HEK293 (cell line): ENCODE data around the gene BCR.

Source experiments
- CTCF ChIA-PET: fragments of 350-600 bp; formaldehyde crosslinking; extraction: SDS; loops from one replicate; lab custom pipeline; 2021; ENCODE audit warnings: antibody characterized with exemption; lab: Yijun Ruan, JAX
- POLR2A ChIA-PET: fragments of 300-600 bp; formaldehyde crosslinking; extraction: SDS; loops from one replicate; lab custom pipeline; 2020; ENCODE audit warnings: antibody characterized with exemption, inconsistent platforms; lab: Yijun Ruan, JAX
- H3K27ac ChIP-seq: fragments of 200-500 bp; sonication (Bioruptor generic); 2 replicates; pipeline ENCODE4 v1.5.1; 2014; ENCODE audit warnings: low read depth, low read length, control low read depth, inconsistent platforms; ENCODE audit errors: extremely low read depth
- H3K36me3 ChIP-seq, 2 experiments: fragments of 200-500 bp in 1 of 2; sonication (Bioruptor generic) in 1 of 2; 1 replicate in 1 of 2; 2 replicates in 1 of 2; pipeline ENCODE4 v1.5.1; 2014 to 2017; ENCODE audit warnings: inconsistent platforms in 2 of 2, low read length in 2 of 2; ENCODE audit not compliant: control insufficient read depth in 2 of 2, insufficient read depth in 1 of 2
- H3K4me1 ChIP-seq: fragments of 200-500 bp; sonication (Bioruptor generic); 2 replicates; pipeline ENCODE4 v1.5.1; 2014; ENCODE audit warnings: mild to moderate bottlenecking, low read length, inconsistent platforms; ENCODE audit not compliant: control insufficient read depth, insufficient read depth
- H3K4me3 ChIP-seq: 2 replicates; pipeline ENCODE4 v1.5.1; 2011; ENCODE audit warnings: low read depth, mild to moderate bottlenecking, control low read depth, low read length, moderate library complexity
- H3K9me3 ChIP-seq: fragments of 200-500 bp; sonication (Bioruptor generic); 2 replicates; pipeline ENCODE4 v1.5.1; 2014; ENCODE audit warnings: low read depth, low read length, inconsistent platforms; ENCODE audit not compliant: control insufficient read depth, insufficient read depth
- EGR2 ChIP-seq: fragments of 450-650 bp; formaldehyde crosslinking; IDR thresholded peaks from 2 replicates; pipeline ENCODE4 v1.5.1; 2016; ENCODE audit warnings: low read depth, missing biosample characterization, missing genetic modification characterization
- MYNN ChIP-seq: fragments of 450-650 bp; formaldehyde crosslinking; IDR thresholded peaks from 2 replicates; pipeline ENCODE4 v1.5.1; 2016; ENCODE audit warnings: missing biosample characterization, missing genetic modification characterization, borderline replicate concordance
- SCRT2 ChIP-seq: fragments of 450-650 bp; formaldehyde crosslinking; IDR thresholded peaks from 2 replicates; pipeline ENCODE4 v1.5.1; 2016; ENCODE audit warnings: missing biosample characterization, missing genetic modification characterization
- SP7 ChIP-seq: fragments of 450-650 bp; formaldehyde crosslinking; IDR thresholded peaks from 2 replicates; pipeline ENCODE4 v1.5.1; 2016; ENCODE audit warnings: missing biosample characterization, missing genetic modification characterization
- ZBTB8A ChIP-seq: fragments of 450-650 bp; formaldehyde crosslinking; IDR thresholded peaks from 2 replicates; pipeline ENCODE4 v1.5.1; 2016; ENCODE audit warnings: missing biosample characterization, missing genetic modification characterization
- ZNF138 ChIP-seq: fragments of 450-650 bp; formaldehyde crosslinking; IDR thresholded peaks from 2 replicates; pipeline ENCODE4 v1.5.1; 2016; ENCODE audit warnings: missing biosample characterization, missing genetic modification characterization, borderline replicate concordance
- ZNF169 ChIP-seq: fragments of 450-650 bp; formaldehyde crosslinking; IDR thresholded peaks from 2 replicates; pipeline ENCODE4 v1.5.1; 2016; ENCODE audit warnings: missing biosample characterization, missing genetic modification characterization
- ZNF2 ChIP-seq: fragments of 450-650 bp; formaldehyde crosslinking; IDR thresholded peaks from 2 replicates; pipeline ENCODE4 v1.5.1; 2016; ENCODE audit warnings: missing biosample characterization, missing genetic modification characterization
- ZNF214 ChIP-seq: fragments of 450-650 bp; formaldehyde crosslinking; IDR thresholded peaks from 2 replicates; pipeline ENCODE4 v1.5.1; 2017; ENCODE audit warnings: missing biosample characterization, mild to moderate bottlenecking, missing genetic modification characterization, borderline replicate concordance
- ZNF221 ChIP-seq: fragments of 450-650 bp; formaldehyde crosslinking; IDR thresholded peaks from 2 replicates; pipeline ENCODE4 v1.5.1; 2017; ENCODE audit warnings: missing biosample characterization, missing genetic modification characterization, borderline replicate concordance
- ZNF37A ChIP-seq: fragments of 450-650 bp; IDR thresholded peaks from 2 replicates; pipeline ENCODE4 v1.5.1; 2018; ENCODE audit warnings: missing biosample characterization, missing genetic modification characterization
- ZNF596 ChIP-seq: fragments of 450-650 bp; IDR thresholded peaks from 2 replicates; pipeline ENCODE4 v1.5.0; 2018; ENCODE audit warnings: missing biosample characterization, mild to moderate bottlenecking, missing genetic modification characterization, moderate library complexity
- ZNF701 ChIP-seq: fragments of 450-650 bp; formaldehyde crosslinking; IDR thresholded peaks from 2 replicates; pipeline ENCODE4 v1.5.1; 2016; ENCODE audit warnings: missing biosample characterization, missing genetic modification characterization
- ZNF747 ChIP-seq: fragments of 450-650 bp; formaldehyde crosslinking; IDR thresholded peaks from 2 replicates; pipeline ENCODE4 v1.5.1; 2016; ENCODE audit warnings: missing biosample characterization, missing genetic modification characterization
- ZSCAN30 ChIP-seq: fragments of 450-650 bp; IDR thresholded peaks from 2 replicates; pipeline ENCODE4 v1.5.1; 2018; ENCODE audit warnings: missing biosample characterization, mild to moderate bottlenecking, missing genetic modification characterization, moderate library complexity
- TF ChIP-seq, protein P1 (sequence below): fragments of 450-650 bp; formaldehyde crosslinking; IDR thresholded peaks from 2 replicates; pipeline ENCODE4 v1.5.1; 2016; ENCODE audit warnings: missing biosample characterization, missing genetic modification characterization, low read depth
- TF ChIP-seq, protein P2 (sequence below): fragments of 450-650 bp; formaldehyde crosslinking; IDR thresholded peaks from 2 replicates; pipeline ENCODE4 v1.5.1; 2016; ENCODE audit warnings: missing biosample characterization, missing genetic modification characterization, borderline replicate concordance
- TF ChIP-seq, protein P3 (sequence below): fragments of 450-650 bp; formaldehyde crosslinking; IDR thresholded peaks from 2 replicates; pipeline ENCODE4 v1.5.1; 2017; ENCODE audit warnings: missing biosample characterization, missing genetic modification characterization
- TF ChIP-seq, protein P4 (sequence below): fragments of 450-650 bp; formaldehyde crosslinking; IDR thresholded peaks from 2 replicates; pipeline ENCODE4 v1.5.1; 2016; ENCODE audit warnings: missing biosample characterization, missing genetic modification characterization

The BCR gene

DNA sequence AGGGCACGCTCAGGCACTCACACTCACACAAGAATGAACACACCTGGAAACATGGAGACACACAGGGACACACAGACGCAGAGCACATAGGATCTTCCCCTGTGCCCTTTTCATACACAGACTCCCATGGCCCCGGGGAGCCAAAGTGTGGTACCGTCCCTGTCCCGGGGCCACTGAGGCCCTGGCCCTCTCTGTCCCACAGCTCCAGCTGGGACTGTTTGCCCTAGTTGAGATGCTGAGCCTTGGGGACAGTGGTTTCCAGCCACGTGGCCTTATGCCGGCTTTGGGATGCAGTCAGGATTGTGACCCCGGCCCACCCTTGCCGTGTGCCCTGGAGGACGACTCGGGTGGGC is 100.7 kb downstream of the BCR start:
- no peak overlapping the region for H3K27ac ChIP-seq
- ChIA-PET POLR2A (interaction anchor here (1.3 kb wide), 1 partner anchor 100 kb away, joined by 6 read pairs; the partner anchor contains the start of gene BCR), CTCF (interaction anchor here (0.6 to 8.4 kb wide), 9 partner anchors 10 to 322 kb away, joined by 3 to 207 read pairs (median 7); partner anchors contain the start of gene BCR)
- H3K36me3 ChIP-seq, result peaks cover 0 to 90% of the 10 kb centered on the region in 2 experiments; a peak in 1 of 3 replicates
- H3K9me3 ChIP-seq, result no peaks in the 10 kb centered on the region
- no peaks in the 10 kb centered on the region for H3K4me1 ChIP-seq
- TF ChIP-seq ZNF221 (tag by site-specific recombination) (no peak), SCRT2 (tag by site-specific recombination) (no peak), MYNN (no peak), ZNF214 (tag by site-specific recombination) (no peak), ZNF169 (tag by site-specific recombination) (no peak), ZNF37A (tag by site-specific recombination) (no peak), ZNF701 (tag by site-specific recombination) (no peak), ZNF138 (tag by site-specific recombination) (no peak), EGR2 (tag by site-specific recombination) (no peak)
- TF ChIP-seq, protein P1, sequence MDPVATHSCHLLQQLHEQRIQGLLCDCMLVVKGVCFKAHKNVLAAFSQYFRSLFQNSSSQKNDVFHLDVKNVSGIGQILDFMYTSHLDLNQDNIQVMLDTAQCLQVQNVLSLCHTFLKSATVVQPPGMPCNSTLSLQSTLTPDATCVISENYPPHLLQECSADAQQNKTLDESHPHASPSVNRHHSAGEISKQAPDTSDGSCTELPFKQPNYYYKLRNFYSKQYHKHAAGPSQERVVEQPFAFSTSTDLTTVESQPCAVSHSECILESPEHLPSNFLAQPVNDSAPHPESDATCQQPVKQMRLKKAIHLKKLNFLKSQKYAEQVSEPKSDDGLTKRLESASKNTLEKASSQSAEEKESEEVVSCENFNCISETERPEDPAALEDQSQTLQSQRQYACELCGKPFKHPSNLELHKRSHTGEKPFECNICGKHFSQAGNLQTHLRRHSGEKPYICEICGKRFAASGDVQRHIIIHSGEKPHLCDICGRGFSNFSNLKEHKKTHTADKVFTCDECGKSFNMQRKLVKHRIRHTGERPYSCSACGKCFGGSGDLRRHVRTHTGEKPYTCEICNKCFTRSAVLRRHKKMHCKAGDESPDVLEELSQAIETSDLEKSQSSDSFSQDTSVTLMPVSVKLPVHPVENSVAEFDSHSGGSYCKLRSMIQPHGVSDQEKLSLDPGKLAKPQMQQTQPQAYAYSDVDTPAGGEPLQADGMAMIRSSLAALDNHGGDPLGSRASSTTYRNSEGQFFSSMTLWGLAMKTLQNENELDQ (tag by site-specific recombination), result no peak
- TF ChIP-seq, protein P2, sequence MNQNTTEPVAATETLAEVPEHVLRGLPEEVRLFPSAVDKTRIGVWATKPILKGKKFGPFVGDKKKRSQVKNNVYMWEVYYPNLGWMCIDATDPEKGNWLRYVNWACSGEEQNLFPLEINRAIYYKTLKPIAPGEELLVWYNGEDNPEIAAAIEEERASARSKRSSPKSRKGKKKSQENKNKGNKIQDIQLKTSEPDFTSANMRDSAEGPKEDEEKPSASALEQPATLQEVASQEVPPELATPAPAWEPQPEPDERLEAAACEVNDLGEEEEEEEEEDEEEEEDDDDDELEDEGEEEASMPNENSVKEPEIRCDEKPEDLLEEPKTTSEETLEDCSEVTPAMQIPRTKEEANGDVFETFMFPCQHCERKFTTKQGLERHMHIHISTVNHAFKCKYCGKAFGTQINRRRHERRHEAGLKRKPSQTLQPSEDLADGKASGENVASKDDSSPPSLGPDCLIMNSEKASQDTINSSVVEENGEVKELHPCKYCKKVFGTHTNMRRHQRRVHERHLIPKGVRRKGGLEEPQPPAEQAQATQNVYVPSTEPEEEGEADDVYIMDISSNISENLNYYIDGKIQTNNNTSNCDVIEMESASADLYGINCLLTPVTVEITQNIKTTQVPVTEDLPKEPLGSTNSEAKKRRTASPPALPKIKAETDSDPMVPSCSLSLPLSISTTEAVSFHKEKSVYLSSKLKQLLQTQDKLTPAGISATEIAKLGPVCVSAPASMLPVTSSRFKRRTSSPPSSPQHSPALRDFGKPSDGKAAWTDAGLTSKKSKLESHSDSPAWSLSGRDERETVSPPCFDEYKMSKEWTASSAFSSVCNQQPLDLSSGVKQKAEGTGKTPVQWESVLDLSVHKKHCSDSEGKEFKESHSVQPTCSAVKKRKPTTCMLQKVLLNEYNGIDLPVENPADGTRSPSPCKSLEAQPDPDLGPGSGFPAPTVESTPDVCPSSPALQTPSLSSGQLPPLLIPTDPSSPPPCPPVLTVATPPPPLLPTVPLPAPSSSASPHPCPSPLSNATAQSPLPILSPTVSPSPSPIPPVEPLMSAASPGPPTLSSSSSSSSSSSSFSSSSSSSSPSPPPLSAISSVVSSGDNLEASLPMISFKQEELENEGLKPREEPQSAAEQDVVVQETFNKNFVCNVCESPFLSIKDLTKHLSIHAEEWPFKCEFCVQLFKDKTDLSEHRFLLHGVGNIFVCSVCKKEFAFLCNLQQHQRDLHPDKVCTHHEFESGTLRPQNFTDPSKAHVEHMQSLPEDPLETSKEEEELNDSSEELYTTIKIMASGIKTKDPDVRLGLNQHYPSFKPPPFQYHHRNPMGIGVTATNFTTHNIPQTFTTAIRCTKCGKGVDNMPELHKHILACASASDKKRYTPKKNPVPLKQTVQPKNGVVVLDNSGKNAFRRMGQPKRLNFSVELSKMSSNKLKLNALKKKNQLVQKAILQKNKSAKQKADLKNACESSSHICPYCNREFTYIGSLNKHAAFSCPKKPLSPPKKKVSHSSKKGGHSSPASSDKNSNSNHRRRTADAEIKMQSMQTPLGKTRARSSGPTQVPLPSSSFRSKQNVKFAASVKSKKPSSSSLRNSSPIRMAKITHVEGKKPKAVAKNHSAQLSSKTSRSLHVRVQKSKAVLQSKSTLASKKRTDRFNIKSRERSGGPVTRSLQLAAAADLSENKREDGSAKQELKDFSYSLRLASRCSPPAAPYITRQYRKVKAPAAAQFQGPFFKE (tag by site-specific recombination), result no peak
- TF ChIP-seq, protein P3, sequence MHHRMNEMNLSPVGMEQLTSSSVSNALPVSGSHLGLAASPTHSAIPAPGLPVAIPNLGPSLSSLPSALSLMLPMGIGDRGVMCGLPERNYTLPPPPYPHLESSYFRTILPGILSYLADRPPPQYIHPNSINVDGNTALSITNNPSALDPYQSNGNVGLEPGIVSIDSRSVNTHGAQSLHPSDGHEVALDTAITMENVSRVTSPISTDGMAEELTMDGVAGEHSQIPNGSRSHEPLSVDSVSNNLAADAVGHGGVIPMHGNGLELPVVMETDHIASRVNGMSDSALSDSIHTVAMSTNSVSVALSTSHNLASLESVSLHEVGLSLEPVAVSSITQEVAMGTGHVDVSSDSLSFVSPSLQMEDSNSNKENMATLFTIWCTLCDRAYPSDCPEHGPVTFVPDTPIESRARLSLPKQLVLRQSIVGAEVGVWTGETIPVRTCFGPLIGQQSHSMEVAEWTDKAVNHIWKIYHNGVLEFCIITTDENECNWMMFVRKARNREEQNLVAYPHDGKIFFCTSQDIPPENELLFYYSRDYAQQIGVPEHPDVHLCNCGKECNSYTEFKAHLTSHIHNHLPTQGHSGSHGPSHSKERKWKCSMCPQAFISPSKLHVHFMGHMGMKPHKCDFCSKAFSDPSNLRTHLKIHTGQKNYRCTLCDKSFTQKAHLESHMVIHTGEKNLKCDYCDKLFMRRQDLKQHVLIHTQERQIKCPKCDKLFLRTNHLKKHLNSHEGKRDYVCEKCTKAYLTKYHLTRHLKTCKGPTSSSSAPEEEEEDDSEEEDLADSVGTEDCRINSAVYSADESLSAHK (tag by site-specific recombination), result no peak
- H3K4me3 ChIP-seq, result no peak overlapping the region

DNA sequence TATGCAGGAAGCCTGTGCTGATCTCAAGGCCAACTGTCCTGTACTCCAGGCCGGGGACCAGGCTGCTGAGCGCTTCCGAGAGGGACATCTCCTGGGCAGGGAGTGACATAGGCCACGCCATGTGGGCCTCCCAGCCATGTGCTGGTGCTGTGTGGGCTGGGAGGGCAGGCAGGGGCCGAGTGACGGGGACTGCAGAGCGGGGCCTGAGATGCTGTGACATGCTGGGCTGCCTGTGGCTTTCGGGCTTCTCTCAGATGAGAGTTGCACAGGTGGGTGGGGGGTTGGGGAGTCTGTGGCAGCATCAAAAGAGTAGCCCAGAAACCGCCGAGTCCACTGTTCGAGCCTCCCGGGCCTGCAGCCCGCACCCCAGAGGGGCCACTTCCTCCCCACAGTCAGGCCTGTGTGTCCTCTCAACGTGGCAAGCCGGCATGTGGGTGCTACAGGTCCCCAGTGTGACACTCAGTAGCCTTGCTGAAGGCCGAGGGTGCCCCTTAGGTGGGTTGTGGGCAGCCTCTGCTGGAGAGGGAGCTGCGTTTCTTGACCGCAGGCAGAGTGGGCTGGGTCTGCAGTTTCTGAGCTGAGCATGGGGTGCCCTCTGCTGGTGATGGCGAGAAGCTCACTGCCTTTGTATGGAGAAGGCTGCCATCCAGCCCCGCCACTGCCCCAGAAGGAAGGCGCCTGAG is 101.2 kb downstream of the BCR start:
- Histone ChIP-seq H3K27ac (no peak overlapping the region), H3K36me3 (peaks cover 0 to 92% of the 10 kb centered on the region in 2 experiments; a peak in 1 of 3 replicates), H3K4me3 (no peak overlapping the region), H3K4me1 (no peaks in the 10 kb centered on the region), H3K9me3 (no peaks in the 10 kb centered on the region)
- CTCF ChIA-PET, result interaction anchor here (0.5 to 8.4 kb wide), 42 partner anchors 10 to 1470 kb away, joined by 3 to 207 read pairs (median 5); partner anchors contain the start of genes BCR and RSPH14
- POLR2A ChIA-PET, result interaction anchor here (1.0 to 1.3 kb wide), 5 partner anchors 39 to 104 kb away, joined by 3 to 11 read pairs (median 5); partner anchors contain the start of gene BCR
- TF ChIP-seq, protein P4, sequence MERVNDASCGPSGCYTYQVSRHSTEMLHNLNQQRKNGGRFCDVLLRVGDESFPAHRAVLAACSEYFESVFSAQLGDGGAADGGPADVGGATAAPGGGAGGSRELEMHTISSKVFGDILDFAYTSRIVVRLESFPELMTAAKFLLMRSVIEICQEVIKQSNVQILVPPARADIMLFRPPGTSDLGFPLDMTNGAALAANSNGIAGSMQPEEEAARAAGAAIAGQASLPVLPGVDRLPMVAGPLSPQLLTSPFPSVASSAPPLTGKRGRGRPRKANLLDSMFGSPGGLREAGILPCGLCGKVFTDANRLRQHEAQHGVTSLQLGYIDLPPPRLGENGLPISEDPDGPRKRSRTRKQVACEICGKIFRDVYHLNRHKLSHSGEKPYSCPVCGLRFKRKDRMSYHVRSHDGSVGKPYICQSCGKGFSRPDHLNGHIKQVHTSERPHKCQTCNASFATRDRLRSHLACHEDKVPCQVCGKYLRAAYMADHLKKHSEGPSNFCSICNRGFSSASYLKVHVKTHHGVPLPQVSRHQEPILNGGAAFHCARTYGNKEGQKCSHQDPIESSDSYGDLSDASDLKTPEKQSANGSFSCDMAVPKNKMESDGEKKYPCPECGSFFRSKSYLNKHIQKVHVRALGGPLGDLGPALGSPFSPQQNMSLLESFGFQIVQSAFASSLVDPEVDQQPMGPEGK (tag by site-specific recombination), result peak; percentile 20; the same call in 1 of the 2 replicates
- TF ChIP-seq ZSCAN30 (tag by site-specific recombination) (peak; percentile 82; the same call in 1 of the 2 replicates), ZNF747 (tag by site-specific recombination) (no peak), ZNF2 (tag by site-specific recombination) (no peak), ZNF596 (tag by site-specific recombination) (no peak), SP7 (tag by site-specific recombination) (0 out of 2 replicates have a peak, but pooled peaks have one; percentile 41), ZBTB8A (no peak)
